Fibroblast of villous mesenchyme (primary cell): Measurements from ENCODE around the gene HOXB9. TPM values are rescaled to one million over a fixed set of nuclear protein-coding genes. Genes with fewer than 3 reads are reported as not detected.

Source experiments
- DNase-seq: peaks from one replicate; pipeline ENCODE4 v3.0.0-alpha.2; 2010; ENCODE audit warnings: low read depth
- H3K4me3 ChIP-seq: 2 replicates; pipeline ENCODE4 v1.5.1; 2011; ENCODE audit warnings: low read depth, mild to moderate bottlenecking, low read length
- CTCF ChIP-seq: IDR thresholded peaks from 2 replicates; pipeline ENCODE4 v1.5.1; 2012; ENCODE audit warnings: low read depth, mild to moderate bottlenecking, low read length; ENCODE audit not compliant: insufficient read depth
- total RNA-seq: library from RNA; depleted of rRNA; stranded (reverse); fragments of >200 nt; gene quantifications from 2 replicates; pipeline ENCODE4 v1.2.3, GENCODE V29; 2012

Gene HOXB9
- total RNA-seq, 1 donor, result not detected

- no peak for DNase-seq
- H3K4me3 ChIP-seq, result no peak overlapping the region
- no peak for TF ChIP-seq CTCF
Observed at GRCh38 chr17:48601539-48602425, 24.4 kb downstream of the HOXB9 start.

GRCh38 chr17:48601207-48601538 lies 25.0 kb downstream of the HOXB9 start:
- H3K4me3 ChIP-seq, result no peak overlapping the region
- TF ChIP-seq CTCF, result no peak
- no peak for DNase-seq

GRCh38 chr17:48600244-48601098 lies 25.7 kb downstream of the HOXB9 start:
- no peak for TF ChIP-seq CTCF
- no peak for DNase-seq
- H3K4me3 ChIP-seq, result no peak overlapping the region

GRCh38 chr17:48599354-48599753 lies 26.8 kb downstream of the HOXB9 start:
- TF ChIP-seq CTCF, result no peak
- no peak overlapping the region for H3K4me3 ChIP-seq
- no peak for DNase-seq

GRCh38 chr17:48598736-48599135 lies 27.4 kb downstream of the HOXB9 start:
- no peak overlapping the region for H3K4me3 ChIP-seq
- DNase-seq, result no peak
- no peak for TF ChIP-seq CTCF

GRCh38 chr17:48597778-48598631 lies 28.2 kb downstream of the HOXB9 start:
- DNase-seq, result peak; percentile 48
- no peak for TF ChIP-seq CTCF
- H3K4me3 ChIP-seq, result peak overlapping the region; percentile 56
